Parathyroid adenoma (tissue), 2 donors: ENCODE measurements around the gene TBX22.
"Not testable (repeated sequence)": the region's sequence is repeated elsewhere in the genome, so short reads cannot be mapped to it uniquely, and the experiment has no call there.

ENCODE experiments used
- H2AFZ ChIP-seq: fragments of 300-600 bp; sonication (generic); one replicate; pipeline ENCODE4 v1.7.0; 2017; ENCODE audit warnings: antibody characterized with exemption, mild to moderate bottlenecking
- H3K27ac ChIP-seq: fragments of 300-600 bp; sonication (generic); one replicate; pipeline ENCODE4 v1.7.0; 2017
- H3K27me3 ChIP-seq: fragments of 300-600 bp; sonication (generic); one replicate; pipeline ENCODE4 v1.7.0; 2017; ENCODE audit warnings: low read length; ENCODE audit not compliant: control insufficient read depth, insufficient read depth
- H3K36me3 ChIP-seq: fragments of 300-600 bp; sonication (generic); one replicate; pipeline ENCODE4 v1.7.0; 2017; ENCODE audit warnings: low read length; ENCODE audit not compliant: control insufficient read depth, insufficient read depth
- H3K4me1 ChIP-seq: fragments of 300-600 bp; sonication (generic); one replicate; pipeline ENCODE4 v1.7.0; 2017; ENCODE audit warnings: control low read depth
- H3K4me2 ChIP-seq: fragments of 300-600 bp; sonication (generic); one replicate; pipeline ENCODE4 v1.7.0; 2017; ENCODE audit warnings: low read length
- H3K4me3 ChIP-seq: fragments of 300-600 bp; sonication (generic); one replicate; pipeline ENCODE4 v1.7.0; 2017; ENCODE audit warnings: low read depth, low read length
- H3K79me2 ChIP-seq: fragments of 300-600 bp; sonication (generic); one replicate; pipeline ENCODE4 v1.7.0; 2017; ENCODE audit warnings: control low read depth
- H3K9ac ChIP-seq: fragments of 300-600 bp; sonication (generic); one replicate; pipeline ENCODE4 v1.7.0; 2017; ENCODE audit warnings: mild to moderate bottlenecking
- H3K9me3 ChIP-seq: fragments of 300-600 bp; sonication (generic); one replicate; pipeline ENCODE4 v1.7.0; 2017; ENCODE audit warnings: low read length; ENCODE audit not compliant: control insufficient read depth
- TF ChIP-seq, protein P1 (sequence below): fragments of 300-600 bp; sonication (generic); IDR thresholded peaks from one replicate; pipeline ENCODE4 v1.7.0; 2017; ENCODE audit warnings: antibody characterized with exemption, mild to moderate bottlenecking
- donor health status: primary hyperparathyroidism.

Gene TBX22

DNA sequence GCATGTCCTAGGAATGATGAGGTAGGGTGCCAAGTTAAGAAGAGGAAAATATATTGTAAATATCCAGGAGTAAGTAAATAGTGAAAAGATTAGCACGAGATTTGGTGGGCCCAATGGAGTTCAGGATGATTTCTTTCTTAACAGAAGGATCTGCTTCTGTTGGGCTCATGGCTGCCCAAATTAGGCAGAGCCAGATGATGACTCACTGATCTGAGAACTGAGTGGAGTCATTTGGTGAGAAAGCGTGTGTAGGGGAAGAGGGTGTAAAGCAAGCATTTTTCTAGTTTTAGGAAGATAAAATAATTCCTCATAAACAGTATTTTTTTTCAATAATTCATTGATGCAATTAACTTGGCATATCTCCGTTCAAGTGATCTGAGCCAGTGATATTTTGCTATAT, 1.6 kb downstream of the TBX22 start:
- Histone ChIP-seq H3K4me2 (no peak overlapping the region), H3K9me3 (no peaks in the 10 kb centered on the region), H3K27ac (no peak overlapping the region), H3K36me3 (no peaks in the 10 kb centered on the region), H3K9ac (no peak overlapping the region), H3K79me2 (no peaks in the 10 kb centered on the region), H3K27me3 (no peaks in the 10 kb centered on the region), H3K4me3 (no peak overlapping the region), H3K4me1 (no peaks in the 10 kb centered on the region), H2AFZ (no peak overlapping the region)
- TF ChIP-seq, protein P1, sequence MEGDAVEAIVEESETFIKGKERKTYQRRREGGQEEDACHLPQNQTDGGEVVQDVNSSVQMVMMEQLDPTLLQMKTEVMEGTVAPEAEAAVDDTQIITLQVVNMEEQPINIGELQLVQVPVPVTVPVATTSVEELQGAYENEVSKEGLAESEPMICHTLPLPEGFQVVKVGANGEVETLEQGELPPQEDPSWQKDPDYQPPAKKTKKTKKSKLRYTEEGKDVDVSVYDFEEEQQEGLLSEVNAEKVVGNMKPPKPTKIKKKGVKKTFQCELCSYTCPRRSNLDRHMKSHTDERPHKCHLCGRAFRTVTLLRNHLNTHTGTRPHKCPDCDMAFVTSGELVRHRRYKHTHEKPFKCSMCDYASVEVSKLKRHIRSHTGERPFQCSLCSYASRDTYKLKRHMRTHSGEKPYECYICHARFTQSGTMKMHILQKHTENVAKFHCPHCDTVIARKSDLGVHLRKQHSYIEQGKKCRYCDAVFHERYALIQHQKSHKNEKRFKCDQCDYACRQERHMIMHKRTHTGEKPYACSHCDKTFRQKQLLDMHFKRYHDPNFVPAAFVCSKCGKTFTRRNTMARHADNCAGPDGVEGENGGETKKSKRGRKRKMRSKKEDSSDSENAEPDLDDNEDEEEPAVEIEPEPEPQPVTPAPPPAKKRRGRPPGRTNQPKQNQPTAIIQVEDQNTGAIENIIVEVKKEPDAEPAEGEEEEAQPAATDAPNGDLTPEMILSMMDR = no peak

DNA sequence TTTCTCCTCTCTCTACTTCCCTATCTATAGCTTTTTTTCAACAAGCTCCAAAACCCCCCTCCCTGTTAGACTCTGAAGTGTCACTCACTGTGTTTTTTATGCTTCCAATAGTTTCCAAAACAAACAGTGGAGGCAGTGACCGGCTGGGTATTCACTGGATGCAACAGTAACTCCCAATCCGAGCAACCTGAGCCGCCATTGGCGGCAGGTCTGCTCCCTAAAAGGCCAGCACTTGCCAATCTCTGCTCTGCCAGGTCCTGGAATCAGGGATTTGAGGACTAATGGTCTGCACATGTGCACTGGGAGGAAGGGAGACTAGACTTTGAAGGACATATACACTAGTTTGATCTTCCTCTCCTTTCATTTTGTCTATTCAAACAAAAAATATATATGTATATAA, 7.1 kb downstream of the TBX22 start:
- H3K27ac ChIP-seq = no peak overlapping the region
- no peaks in the 10 kb centered on the region for H3K4me1 ChIP-seq
- H2AFZ ChIP-seq = no peak overlapping the region
- H3K9ac ChIP-seq = no peak overlapping the region
- H3K4me2 ChIP-seq = no peak overlapping the region
- H3K9me3 ChIP-seq = no peaks in the 10 kb centered on the region
- no peaks in the 10 kb centered on the region for H3K27me3 ChIP-seq
- TF ChIP-seq, protein P1 = no peak
- H3K79me2 ChIP-seq = no peaks in the 10 kb centered on the region
- H3K4me3 ChIP-seq = no peak overlapping the region
- H3K36me3 ChIP-seq = no peaks in the 10 kb centered on the region

DNA sequence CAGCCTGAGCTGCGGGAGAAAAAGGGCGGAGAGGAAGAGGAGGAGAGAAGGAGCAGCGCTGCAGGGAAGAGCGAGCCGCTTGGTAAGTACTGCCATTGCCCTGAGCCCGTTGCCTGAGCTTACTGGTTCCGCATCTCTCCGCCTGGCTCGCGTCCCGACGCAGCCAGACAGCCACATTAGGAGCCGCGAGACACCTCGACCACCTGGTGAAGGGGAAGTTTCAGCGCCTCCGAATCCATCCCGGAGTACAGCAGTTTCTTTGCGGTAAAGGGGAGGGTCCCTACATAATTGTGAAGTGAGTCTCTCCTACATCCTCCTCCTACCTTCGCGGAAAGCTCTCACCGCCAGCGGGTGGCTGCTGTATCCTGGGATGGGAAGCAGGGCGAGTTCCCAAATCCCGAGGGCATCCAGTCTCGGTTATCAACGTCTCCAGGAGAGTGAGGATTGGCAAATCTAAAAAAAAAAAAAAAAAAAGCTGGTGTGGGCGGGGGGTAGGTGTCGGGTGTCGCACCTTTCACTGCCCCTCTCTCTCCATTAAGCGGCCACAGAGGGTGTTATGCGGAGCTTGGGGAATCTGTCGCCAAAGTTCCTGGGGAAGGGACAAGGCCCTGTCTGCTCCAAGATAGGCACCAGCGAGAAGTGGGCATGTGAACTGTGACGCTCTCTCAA, 7.9 kb downstream of the TBX22 start:
- Histone ChIP-seq H3K36me3 (no peaks in the 10 kb centered on the region), H3K27me3 (no peaks in the 10 kb centered on the region), H3K4me3 (no peak overlapping the region), H3K4me1 (no peaks in the 10 kb centered on the region), H3K27ac (no peak overlapping the region), H3K4me2 (peak overlapping the region; percentile 53), H3K9ac (no peak overlapping the region), H3K79me2 (no peaks in the 10 kb centered on the region), H2AFZ (no peak overlapping the region), H3K9me3 (no peaks in the 10 kb centered on the region)
- TF ChIP-seq, protein P1 = no peak

DNA sequence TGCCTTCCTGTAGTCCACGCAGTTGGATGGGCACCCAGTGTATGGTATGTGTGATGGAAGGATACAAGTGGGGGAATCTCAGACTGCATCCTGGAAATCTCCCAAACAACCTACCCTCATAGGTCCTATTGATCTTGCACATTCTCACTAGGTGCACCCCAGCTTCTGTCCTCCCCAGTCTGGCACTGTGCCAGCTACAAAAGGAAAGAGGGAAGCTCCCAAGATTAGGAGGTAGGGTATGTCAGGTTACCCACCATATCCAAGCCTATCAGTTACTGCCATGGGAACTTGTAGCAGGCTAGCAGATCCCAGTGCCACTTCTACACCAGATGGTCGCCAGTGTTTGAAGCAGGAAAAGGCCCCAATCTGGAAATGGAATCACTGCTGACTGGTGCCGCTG, 11.6 kb downstream of the TBX22 start:
- no peaks in the 10 kb centered on the region for H3K36me3 ChIP-seq
- no peaks in the 10 kb centered on the region for H3K4me1 ChIP-seq
- no peak overlapping the region for H3K9ac ChIP-seq
- no peaks in the 10 kb centered on the region for H3K9me3 ChIP-seq
- H3K27me3 ChIP-seq = no peaks in the 10 kb centered on the region
- H3K4me2 ChIP-seq = no peak overlapping the region
- H2AFZ ChIP-seq = no peak overlapping the region
- no peak overlapping the region for H3K27ac ChIP-seq
- no peaks in the 10 kb centered on the region for H3K79me2 ChIP-seq
- H3K4me3 ChIP-seq = no peak overlapping the region
- TF ChIP-seq, protein P1 = no peak

DNA sequence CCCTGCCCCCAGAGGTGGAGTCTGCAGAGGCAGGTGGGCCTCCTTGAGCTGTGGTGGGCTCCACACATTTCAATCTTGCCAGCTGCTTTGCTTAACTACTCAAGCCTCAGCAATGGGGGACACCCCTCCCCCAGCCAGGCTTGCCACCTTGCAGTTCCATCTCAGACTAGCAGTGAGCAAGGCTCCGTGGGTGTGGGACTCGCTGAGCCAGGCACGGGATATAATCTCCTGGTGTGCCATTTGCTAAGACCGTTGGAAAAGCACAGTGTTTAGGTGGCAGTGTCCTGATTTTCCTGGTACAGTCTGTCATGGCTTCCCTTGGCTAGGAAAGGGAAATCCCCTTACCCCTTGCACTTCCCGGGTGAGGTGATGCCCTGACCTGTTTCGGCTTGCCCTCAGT, 51.6 kb downstream of the TBX22 start:
- not testable (repeated sequence) for H3K27ac ChIP-seq, H3K27me3 ChIP-seq, H3K79me2 ChIP-seq, H2AFZ ChIP-seq, H3K36me3 ChIP-seq, H3K9ac ChIP-seq, H3K4me2 ChIP-seq, H3K4me1 ChIP-seq, H3K4me3 ChIP-seq, H3K9me3 ChIP-seq

DNA sequence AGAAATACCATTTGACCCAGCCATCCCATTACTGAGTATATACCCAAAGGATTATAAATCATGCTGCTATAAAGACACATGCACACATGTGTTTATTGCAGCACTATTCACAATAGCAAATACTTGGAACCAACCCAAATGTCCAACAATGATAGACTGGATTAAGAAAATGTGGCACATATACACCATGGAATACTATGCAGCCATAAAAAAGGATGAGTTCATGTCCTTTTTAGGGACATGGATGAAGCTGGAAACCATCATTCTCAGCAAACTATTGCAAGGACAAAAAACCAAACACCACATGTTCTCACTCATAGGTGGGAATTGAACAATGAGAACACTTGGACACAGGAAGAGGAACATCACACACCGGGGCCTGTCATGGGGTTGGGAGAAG, 61.1 kb downstream of the TBX22 start:
- H2AFZ ChIP-seq, H3K4me2 ChIP-seq, H3K79me2 ChIP-seq, H3K9me3 ChIP-seq, H3K27ac ChIP-seq, H3K36me3 ChIP-seq, H3K4me3 ChIP-seq, H3K4me1 ChIP-seq, H3K27me3 ChIP-seq, H3K9ac ChIP-seq: not testable (repeated sequence)
